K562 (cell line): Measurements from ENCODE around the gene MEAK7. TPM values are rescaled to one million over a fixed set of nuclear protein-coding genes. Genes with fewer than 3 reads are reported as not detected.

ENCODE experiments used
- ATF2 ChIP-seq: sonication (generic); formaldehyde crosslinking; IDR thresholded peaks from 2 replicates; pipeline ENCODE4 v1.8.1; 2022; ENCODE audit warnings: missing genetic modification reagents
- CREB1 ChIP-seq, 2 experiments: sonication (generic) in 1 of 2; formaldehyde crosslinking in 1 of 2; IDR thresholded peaks; 2 replicates each; pipeline versions ENCODE4 v1.6.1 to v1.8.0; 2012 to 2022; ENCODE audit warnings: inconsistent platforms in 1 of 2, mild to moderate bottlenecking in 1 of 2, missing genetic modification reagents in 1 of 2, moderate library complexity in 1 of 2
- E2F4 ChIP-seq: sonication (generic); formaldehyde crosslinking; IDR thresholded peaks from 2 replicates; pipeline ENCODE4 v1.8.0; 2022; ENCODE audit warnings: mild to moderate bottlenecking, low read depth, missing genetic modification reagents
- FOS ChIP-seq: IDR thresholded peaks from 3 replicates; pipeline ENCODE4 v1.6.1; 2011; ENCODE audit not compliant: insufficient read length; ENCODE audit errors: extremely low read depth
- FOXP1 ChIP-seq: sonication (generic); formaldehyde crosslinking; IDR thresholded peaks from 2 replicates; pipeline ENCODE4 v1.8.0; 2022; ENCODE audit warnings: mild to moderate bottlenecking, missing genetic modification reagents
- LCOR ChIP-seq: sonication (generic); formaldehyde crosslinking; IDR thresholded peaks from 2 replicates; pipeline ENCODE4 v1.8.0; 2022; ENCODE audit warnings: mild to moderate bottlenecking, missing genetic modification reagents
- MBD2 ChIP-seq: sonication (generic); IDR thresholded peaks from 2 replicates; pipeline ENCODE4 v1.6.1; 2016; ENCODE audit warnings: low read depth, borderline replicate concordance
- MTA3 ChIP-seq: fragments of 450-650 bp; formaldehyde crosslinking; IDR thresholded peaks from 2 replicates; pipeline ENCODE4 v1.6.1; 2017; ENCODE audit warnings: mild to moderate bottlenecking, borderline replicate concordance
- RBM15 ChIP-seq: fragments of 200-400 bp; formaldehyde crosslinking; IDR thresholded peaks from 2 replicates; pipeline ENCODE4 v1.6.1; 2018; ENCODE audit warnings: mild to moderate bottlenecking, low read length, moderate library complexity; ENCODE audit not compliant: insufficient read depth
- RBM25 ChIP-seq: fragments of 200-400 bp; formaldehyde crosslinking; IDR thresholded peaks from 2 replicates; pipeline ENCODE4 v1.6.1; 2018; ENCODE audit warnings: low read length, low read depth, moderate library complexity; ENCODE audit not compliant: severe bottlenecking
- TBL1XR1 ChIP-seq, 2 experiments: IDR thresholded peaks; 2 replicates each; pipeline ENCODE4 v1.6.1; 2012; ENCODE audit warnings: improper control_type of control experiment in 2 of 2, low read length in 2 of 2, mild to moderate bottlenecking in 1 of 2
- ZNF263 ChIP-seq: sonication (generic); formaldehyde crosslinking; IDR thresholded peaks from 2 replicates; pipeline ENCODE4 v1.8.0; 2022; ENCODE audit warnings: mild to moderate bottlenecking, missing genetic modification reagents, borderline replicate concordance
- polyA plus RNA-seq, 8 experiments: library from polyadenylated mRNA; depleted of rRNA in 4 of 8; stranded (reverse) in 5 of 8; unstranded in 3 of 8; fragments of >200 nt; fragmentation: Nextera tagmentation in 2 of 8; fragmentation: Illumina TruSeq in 1 of 8; extraction: Ambion mirVana in 2 of 8; extraction: Trizol in 1 of 8; gene quantifications; 2 replicates each; pipeline versions ENCODE4 v1.2.1 to v1.2.3, GENCODE V29; 2011 to 2014; ENCODE audit warnings: inconsistent platforms in 1 of 8, missing spikeins in 1 of 8
- total RNA-seq, 7 experiments: library from RNA; depleted of rRNA in 6 of 7; stranded (reverse); fragments of >200 nt in 6 of 7; fragmentation: Illumina TruSeq in 2 of 7; extraction: Trizol in 2 of 7; gene quantifications; 2 replicates each; pipeline versions ENCODE4 v1.2.1 to v1.2.3, GENCODE V29; 2011 to 2021; ENCODE audit warnings: low replicate concordance in 1 of 7
- TF ChIP-seq, protein P1 (sequence below): fragments of 450-650 bp; conservative IDR thresholded peaks from 2 replicates; pipeline ENCODE4 v1.6.1; 2016; ENCODE audit warnings: missing genetic modification characterization, low read depth, mild to moderate bottlenecking, control low read depth, missing compliant biosample characterization
- TF ChIP-seq, protein P2 (sequence below), 3 experiments: fragments of 200-800 bp in 1 of 3; fragments of 250-450 bp in 1 of 3; fragments of 450-650 bp in 1 of 3; sonication (Bioruptor Pico) in 1 of 3; sonication (Bioruptor generic) in 1 of 3; formaldehyde crosslinking in 1 of 3; IDR thresholded peaks; 2 replicates each; pipeline versions ENCODE4 v1.6.1 to v1.8.0; 2016 to 2022; ENCODE audit warnings: mild to moderate bottlenecking in 2 of 3, missing genetic modification characterization in 2 of 3, missing compliant biosample characterization in 1 of 3, moderate library complexity in 1 of 3
- TF ChIP-seq, protein P3 (sequence below): fragments of 450-650 bp; IDR thresholded peaks from 2 replicates; pipeline ENCODE4 v1.6.1; 2014; ENCODE audit warnings: low read depth, mild to moderate bottlenecking, moderate library complexity, borderline replicate concordance

MEAK7 gene
- total and polyA plus RNA-seq, 9 of the 15 experiments (the other 6 are each of a cell fraction or from before 2014, with no cell fraction given): 1.4 to 14.5 (median 6.3) TPM

DNA sequence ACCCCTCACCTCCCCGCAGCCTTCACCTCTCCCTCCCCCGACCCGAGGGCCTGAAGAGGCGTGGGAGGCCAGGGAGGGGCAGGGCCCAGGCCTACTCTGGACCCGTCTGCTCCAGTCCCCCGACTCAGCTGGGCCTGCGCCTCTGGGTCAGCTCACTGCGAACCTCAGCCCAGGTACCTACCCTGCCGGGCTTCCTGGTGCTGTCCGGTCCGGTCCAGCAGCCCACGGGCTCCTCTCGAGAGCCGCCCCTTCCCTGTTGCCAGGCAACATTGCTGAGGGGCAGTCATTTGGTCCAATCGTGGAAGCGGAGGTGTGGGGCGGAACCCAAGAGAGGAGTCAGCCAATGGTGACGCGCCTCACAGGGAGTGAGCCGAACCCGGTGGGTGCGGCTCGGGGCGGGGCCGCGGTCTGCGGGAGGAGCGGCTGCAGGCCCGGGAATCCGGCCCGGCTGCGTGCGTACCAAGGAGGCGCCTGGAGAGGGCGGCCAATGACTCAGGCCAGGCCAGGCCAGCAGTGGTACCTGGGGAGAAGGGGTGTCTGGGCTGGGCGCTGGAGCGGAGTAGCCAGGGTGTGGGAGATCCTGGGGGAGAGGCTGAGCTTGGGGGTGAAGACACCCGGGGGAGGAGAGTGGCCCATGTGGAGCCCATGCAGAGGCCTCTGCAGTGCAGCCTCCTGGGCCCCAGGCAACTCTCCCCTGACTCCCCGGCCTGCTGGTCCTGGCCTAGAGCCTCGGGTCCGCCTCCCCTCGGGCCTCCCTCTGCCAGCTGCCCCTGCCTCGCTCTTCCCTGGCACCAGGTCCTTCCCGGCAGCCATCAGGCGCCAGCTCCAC lies at the start of gene MEAK7 (continued):
- peak; percentile 95 for TF ChIP-seq MBD2
- TF ChIP-seq ZNF263 (CRISPR knock-in tag): peak; percentile 61
- peak; percentile 91 for TF ChIP-seq RBM25
- no peak for TF ChIP-seq ATF2 (CRISPR knock-in tag)
- peak; percentile 62 for TF ChIP-seq FOXP1 (CRISPR knock-in tag)
- TF ChIP-seq FOS: peak; percentile 90
- 0 out of 4 replicates have a peak, but pooled peaks of 1 of the 2 experiments have one; percentile 19 for TF ChIP-seq TBL1XR1 (IDR thresholded peaks at IDR 0.05; ENCODE audit: low read length in 2 of 2)
- TF ChIP-seq E2F4 (CRISPR knock-in tag): 0 out of 2 replicates have a peak, but pooled peaks have one; percentile 13
- peak; percentile 70 for TF ChIP-seq CREB1 (IDR thresholded peaks at IDR 0.05)
- peak; percentile 69 for TF ChIP-seq CREB1 (CRISPR knock-in tag; IDR thresholded peaks at IDR 0.05)
- TF ChIP-seq, protein P1, sequence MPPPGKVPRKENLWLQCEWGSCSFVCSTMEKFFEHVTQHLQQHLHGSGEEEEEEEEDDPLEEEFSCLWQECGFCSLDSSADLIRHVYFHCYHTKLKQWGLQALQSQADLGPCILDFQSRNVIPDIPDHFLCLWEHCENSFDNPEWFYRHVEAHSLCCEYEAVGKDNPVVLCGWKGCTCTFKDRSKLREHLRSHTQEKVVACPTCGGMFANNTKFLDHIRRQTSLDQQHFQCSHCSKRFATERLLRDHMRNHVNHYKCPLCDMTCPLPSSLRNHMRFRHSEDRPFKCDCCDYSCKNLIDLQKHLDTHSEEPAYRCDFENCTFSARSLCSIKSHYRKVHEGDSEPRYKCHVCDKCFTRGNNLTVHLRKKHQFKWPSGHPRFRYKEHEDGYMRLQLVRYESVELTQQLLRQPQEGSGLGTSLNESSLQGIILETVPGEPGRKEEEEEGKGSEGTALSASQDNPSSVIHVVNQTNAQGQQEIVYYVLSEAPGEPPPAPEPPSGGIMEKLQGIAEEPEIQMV (tag): peak; percentile 74
- peak; percentile 43; the same call in 1 of the 2 replicates for TF ChIP-seq LCOR (CRISPR knock-in tag)
- peak; percentile 90; the same call in 1 of the 2 replicates for TF ChIP-seq MTA3
- TF ChIP-seq, protein P2, sequence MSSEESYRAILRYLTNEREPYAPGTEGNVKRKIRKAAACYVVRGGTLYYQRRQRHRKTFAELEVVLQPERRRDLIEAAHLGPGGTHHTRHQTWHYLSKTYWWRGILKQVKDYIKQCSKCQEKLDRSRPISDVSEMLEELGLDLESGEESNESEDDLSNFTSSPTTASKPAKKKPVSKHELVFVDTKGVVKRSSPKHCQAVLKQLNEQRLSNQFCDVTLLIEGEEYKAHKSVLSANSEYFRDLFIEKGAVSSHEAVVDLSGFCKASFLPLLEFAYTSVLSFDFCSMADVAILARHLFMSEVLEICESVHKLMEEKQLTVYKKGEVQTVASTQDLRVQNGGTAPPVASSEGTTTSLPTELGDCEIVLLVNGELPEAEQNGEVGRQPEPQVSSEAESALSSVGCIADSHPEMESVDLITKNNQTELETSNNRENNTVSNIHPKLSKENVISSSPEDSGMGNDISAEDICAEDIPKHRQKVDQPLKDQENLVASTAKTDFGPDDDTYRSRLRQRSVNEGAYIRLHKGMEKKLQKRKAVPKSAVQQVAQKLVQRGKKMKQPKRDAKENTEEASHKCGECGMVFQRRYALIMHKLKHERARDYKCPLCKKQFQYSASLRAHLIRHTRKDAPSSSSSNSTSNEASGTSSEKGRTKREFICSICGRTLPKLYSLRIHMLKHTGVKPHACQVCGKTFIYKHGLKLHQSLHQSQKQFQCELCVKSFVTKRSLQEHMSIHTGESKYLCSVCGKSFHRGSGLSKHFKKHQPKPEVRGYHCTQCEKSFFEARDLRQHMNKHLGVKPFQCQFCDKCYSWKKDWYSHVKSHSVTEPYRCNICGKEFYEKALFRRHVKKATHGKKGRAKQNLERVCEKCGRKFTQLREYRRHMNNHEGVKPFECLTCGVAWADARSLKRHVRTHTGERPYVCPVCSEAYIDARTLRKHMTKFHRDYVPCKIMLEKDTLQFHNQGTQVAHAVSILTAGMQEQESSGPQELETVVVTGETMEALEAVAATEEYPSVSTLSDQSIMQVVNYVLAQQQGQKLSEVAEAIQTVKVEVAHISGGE (CRISPR knock-in tag; IDR thresholded peaks at IDR 0.05): peak in 1 of 3 experiments; percentile 79; a peak in 1 of 6 replicates
- TF ChIP-seq, protein P3, sequence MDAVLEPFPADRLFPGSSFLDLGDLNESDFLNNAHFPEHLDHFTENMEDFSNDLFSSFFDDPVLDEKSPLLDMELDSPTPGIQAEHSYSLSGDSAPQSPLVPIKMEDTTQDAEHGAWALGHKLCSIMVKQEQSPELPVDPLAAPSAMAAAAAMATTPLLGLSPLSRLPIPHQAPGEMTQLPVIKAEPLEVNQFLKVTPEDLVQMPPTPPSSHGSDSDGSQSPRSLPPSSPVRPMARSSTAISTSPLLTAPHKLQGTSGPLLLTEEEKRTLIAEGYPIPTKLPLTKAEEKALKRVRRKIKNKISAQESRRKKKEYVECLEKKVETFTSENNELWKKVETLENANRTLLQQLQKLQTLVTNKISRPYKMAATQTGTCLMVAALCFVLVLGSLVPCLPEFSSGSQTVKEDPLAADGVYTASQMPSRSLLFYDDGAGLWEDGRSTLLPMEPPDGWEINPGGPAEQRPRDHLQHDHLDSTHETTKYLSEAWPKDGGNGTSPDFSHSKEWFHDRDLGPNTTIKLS: peak; percentile 54; the same call in 1 of the 2 replicates
- TF ChIP-seq RBM15: no peak
